Measurements from ENCODE around the gene PKIB. TPM values are rescaled to one million over a fixed set of nuclear protein-coding genes. Genes with fewer than 3 reads are reported as not detected.

PKIB gene
- total and polyA plus RNA-seq, 10 of the 15 experiments (the other 5 are each of a cell fraction or from before 2014, with no cell fraction given) = 0.20 to 1.8 (median 0.87) TPM

- Histone ChIP-seq H3K9ac (ENCODE audit: control insufficient read depth, insufficient read depth, low read length) (no peak overlapping the region), H3K4me1 (ENCODE audit: control insufficient read depth, insufficient read depth, low read length) (no peaks in the 10 kb centered on the region), H3K4me3 (no peak overlapping the region), H3K27me3 (replicated peaks in 1 of 2; ENCODE audit: control insufficient read depth in 2 of 2, insufficient read depth in 2 of 2, low read length in 1 of 2) (no peaks in the 10 kb centered on the region), H3K36me3 (ENCODE audit: control insufficient read depth in 2 of 2, insufficient read depth in 2 of 2, low read length in 1 of 2) (no peaks in the 10 kb centered on the region), H3K27ac (ENCODE audit: control insufficient read depth, insufficient read depth) (no peak overlapping the region), H3K9me3 (replicated peaks; ENCODE audit: control insufficient read depth, insufficient read depth, low read length) (no peaks in the 10 kb centered on the region), H2AFZ (ENCODE audit: control insufficient read depth, low read depth, low read length) (no peak overlapping the region), H4K20me1 (ENCODE audit: control insufficient read depth, insufficient read depth) (no peaks in the 10 kb centered on the region), H3K4me2 (ENCODE audit: control insufficient read depth, insufficient read depth) (no peak overlapping the region), H3K79me2 (ENCODE audit: control insufficient read depth, insufficient read depth, low read length) (no peaks in the 10 kb centered on the region)
- ChIA-PET CTCF (interaction anchor here (0.5 to 2.7 kb wide), 9 partner anchors 13 to 207 kb away, joined by 3 to 10 read pairs (median 3); no protein-coding TSS in a partner anchor), POLR2A (interaction anchor here (0.9 to 1.0 kb wide), 2 partner anchors 8 to 9 kb away, joined by 3 to 4 read pairs; no protein-coding TSS in a partner anchor), RAD21 (ENCODE audit: unreplicated experiment) (interaction anchor here (1.3 to 1.5 kb wide), 3 partner anchors 19 to 75 kb away, joined by 3 to 4 read pairs (median 3); no protein-coding TSS in a partner anchor), SMC1A (ENCODE audit: uncharacterized antibody, unreplicated experiment) (interaction anchor here (0.6 to 2.3 kb wide), 10 partner anchors 8 to 64 kb away, joined by 3 to 9 read pairs (median 4); no protein-coding TSS in a partner anchor)
- no peak for FAIRE-seq
- no peak for TF ChIP-seq SPI1 (IDR thresholded peaks at IDR 0.05; ENCODE audit: borderline replicate concordance, insufficient read depth, low read depth, low read length)
- TF ChIP-seq RAD21 (IDR thresholded peaks at IDR 0.05; ENCODE audit: insufficient read depth, low read depth, low read length) = no peak
- TF ChIP-seq SUPT20H (IDR thresholded peaks at IDR 0.05; ENCODE audit: borderline replicate concordance, control insufficient read depth, low read depth, low read length) = no peak
- TF ChIP-seq HDGF (IDR thresholded peaks at IDR 0.05) = no peak
- no peak for TF ChIP-seq TCF7 (IDR thresholded peaks at IDR 0.05; ENCODE audit: borderline replicate concordance)
- no peak for TF ChIP-seq FOS (IDR thresholded peaks at IDR 0.05; ENCODE audit: borderline replicate concordance, extremely low read depth, insufficient read length)
- TF ChIP-seq SIX5 (IDR thresholded peaks at IDR 0.05; ENCODE audit: low read depth, low read length, severe bottlenecking) = no peak
- no peak for TF ChIP-seq BCLAF1 (IDR thresholded peaks at IDR 0.05)
- TF ChIP-seq ZBED1 (IDR thresholded peaks at IDR 0.05; ENCODE audit: borderline replicate concordance) = no peak
- TF ChIP-seq PBX3 (IDR thresholded peaks at IDR 0.05; ENCODE audit: insufficient replicate concordance, low read depth, low read length) = no peak
- TF ChIP-seq RFX5 (IDR thresholded peaks at IDR 0.05; ENCODE audit: low read depth, low read length) = no peak
- no peak for TF ChIP-seq USF1 (IDR thresholded peaks at IDR 0.05; ENCODE audit: borderline replicate concordance, extremely low read length, insufficient read depth, low read depth, low read length)
- no peak for TF ChIP-seq CREM (IDR thresholded peaks at IDR 0.05; ENCODE audit: low read depth)
- TF ChIP-seq BCL11A (IDR thresholded peaks at IDR 0.05; ENCODE audit: low read depth, low read length) = no peak
- TF ChIP-seq FOXK2 (IDR thresholded peaks at IDR 0.05) = no peak
- no peak for TF ChIP-seq CEBPB (IDR thresholded peaks at IDR 0.05; ENCODE audit: borderline replicate concordance in 1 of 2, low read depth in 2 of 2, low read length in 2 of 2)
- TF ChIP-seq BACH1 (IDR thresholded peaks at IDR 0.05; ENCODE audit: borderline replicate concordance) = no peak
- TF ChIP-seq ASH2L (IDR thresholded peaks at IDR 0.05; ENCODE audit: borderline replicate concordance, low read depth) = no peak
- DNase-seq (ENCODE audit: low read depth, low spot score) = no peak
- 76% methylated on average over 3 of the region's 3 CpGs for WGBS (ENCODE audit: insufficient coverage, insufficient replicate concordance, low lambda C conversion rate, missing lambda C conversion rate)
- in situ Hi-C loops (cut with MboI) (no loop called here), intact Hi-C loops (cut with micrococcal nuclease; ENCODE audit: unreplicated experiment) (no loop called here)
- BruUV-seq (replicated peaks) = no TSS peak
- no peak for ATAC-seq
Measured at GRCh38 chr6:122695188-122695587, 85.0 kb downstream of the PKIB start.

Measured in GM12878 (cell line).